HG03521 (cell line): ENCODE results near the gene AUTS2.

Source experiments
- ATAC-seq: cut with Tn5 transposase; IDR thresholded peaks from one replicate; pipeline ENCODE4 v1.9.1; 2021; ENCODE audit warnings: mild to moderate bottlenecking, moderate library complexity; ENCODE audit not compliant: unreplicated experiment

AUTS2 gene

DNA sequence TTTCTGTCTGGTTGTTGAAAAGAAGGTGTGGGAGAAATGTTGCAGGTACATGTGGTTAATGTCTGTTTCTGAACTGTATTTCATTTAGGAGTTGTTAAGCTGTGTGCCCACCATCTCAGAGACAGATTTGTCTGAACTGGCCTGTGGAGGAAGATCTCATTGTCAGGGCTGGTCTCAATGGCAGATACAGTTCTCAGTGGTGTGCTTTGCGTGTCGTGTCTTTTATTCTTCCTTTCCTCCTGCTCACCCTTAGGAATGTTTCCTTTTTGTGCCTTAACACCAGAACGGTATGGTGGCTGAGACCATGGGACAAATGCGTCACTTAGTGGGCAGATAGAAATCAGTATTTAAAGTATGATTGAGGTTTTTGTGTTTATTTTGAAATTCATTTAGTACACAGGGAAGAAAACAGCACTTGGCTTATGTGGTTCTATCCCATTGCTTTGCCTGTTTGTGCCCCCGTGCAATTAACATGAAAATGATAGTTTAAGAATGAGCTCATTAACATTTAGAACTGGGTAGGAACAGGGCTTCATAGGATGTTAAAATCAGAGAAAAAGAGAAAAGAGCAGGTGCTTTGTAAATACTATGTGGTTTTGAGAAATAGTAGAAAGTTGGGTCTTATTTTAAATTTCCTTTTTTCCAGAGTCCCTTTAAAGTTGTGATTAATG is 112.6 kb downstream of the AUTS2 start:
- no peak for ATAC-seq

DNA sequence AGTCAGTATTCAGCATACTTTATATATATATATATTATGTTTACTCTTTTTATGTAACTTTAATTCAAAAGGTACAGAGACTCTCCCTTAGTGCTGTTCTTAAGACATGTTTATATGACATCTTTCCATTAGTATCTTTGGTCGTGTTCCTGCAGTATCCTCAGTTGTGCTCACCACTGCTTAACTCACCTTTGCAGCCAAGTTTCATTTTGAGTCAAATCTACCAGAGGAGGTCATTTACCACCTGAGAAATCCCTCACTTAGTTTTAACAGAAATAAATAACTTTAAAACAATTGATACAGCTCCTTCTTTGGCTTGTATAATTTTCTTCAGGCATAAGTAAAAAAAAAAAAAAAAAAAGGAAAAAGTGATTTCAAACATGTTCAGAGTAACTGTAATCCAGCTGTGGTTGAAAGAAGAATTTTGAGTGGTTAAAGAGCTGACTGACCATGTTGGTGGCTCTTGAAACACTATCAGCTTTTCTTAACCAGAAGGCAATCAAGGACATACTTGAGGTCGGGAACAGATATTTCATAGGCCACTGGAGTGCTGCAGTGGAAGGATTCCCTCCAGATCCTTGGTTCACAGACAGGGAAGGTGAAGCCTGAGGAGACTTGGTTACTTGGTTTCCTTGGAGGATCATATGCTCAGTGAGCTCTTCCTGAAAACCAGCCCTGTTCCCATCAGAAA is 116.8 kb downstream of the AUTS2 start:
- no peak for ATAC-seq

DNA sequence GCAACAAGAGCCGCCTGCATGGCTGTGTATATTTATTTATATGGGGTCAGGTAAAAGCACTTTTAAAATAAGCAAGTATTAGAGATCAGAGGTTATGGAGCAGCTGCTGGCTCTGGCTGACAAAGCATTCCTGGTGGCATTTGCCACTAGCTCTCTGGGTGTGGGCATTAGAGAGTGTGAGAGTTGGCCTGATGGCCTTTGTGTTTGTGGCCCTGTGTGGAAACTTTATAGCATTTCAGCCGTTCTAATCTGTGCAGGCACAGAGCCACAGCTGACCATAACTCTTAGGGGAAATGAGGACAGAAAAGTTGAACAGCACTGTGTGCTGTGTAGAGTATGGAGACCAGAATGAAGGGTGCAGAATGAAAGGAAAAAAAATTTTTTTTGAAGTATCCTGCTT is 118.9 kb downstream of the AUTS2 start:
- ATAC-seq, result no peak

DNA sequence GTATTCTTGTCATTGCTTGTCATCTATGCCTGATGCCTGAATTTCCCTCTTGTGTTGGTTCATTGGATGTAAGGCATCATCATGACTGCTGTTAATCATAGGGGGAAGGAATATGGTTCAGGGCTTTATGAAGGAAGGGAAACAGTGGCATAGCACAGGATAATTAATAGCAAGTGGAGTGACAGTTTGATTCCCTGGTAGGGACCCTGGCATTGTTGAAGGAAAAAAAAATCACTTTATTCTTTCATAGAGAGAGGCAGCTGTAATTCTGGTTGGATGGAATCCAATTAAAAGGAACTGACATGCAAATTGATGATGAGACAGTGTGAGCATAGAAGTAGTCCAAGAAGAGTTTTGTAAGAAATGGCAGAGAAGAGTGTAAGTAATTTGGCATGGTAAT is 121.4 kb downstream of the AUTS2 start:
- no peak for ATAC-seq

DNA sequence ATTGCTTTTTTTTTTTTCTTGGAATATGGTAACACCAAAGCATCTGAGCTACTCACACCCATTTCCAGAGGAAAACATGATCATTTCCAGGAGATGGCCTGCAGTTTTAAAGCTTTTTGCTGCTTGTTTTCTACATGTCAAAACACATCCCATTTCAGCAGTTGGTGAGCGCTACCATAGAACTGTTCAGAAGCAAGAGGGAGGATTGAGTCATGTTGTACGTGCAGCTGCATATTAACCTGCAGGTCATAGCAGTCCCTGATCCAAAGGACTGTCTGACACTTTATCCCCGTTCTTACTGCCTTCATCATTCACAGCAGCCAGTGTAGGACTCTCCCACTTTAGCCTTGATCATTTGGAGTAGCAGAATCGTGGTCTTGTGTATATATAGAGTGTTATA is 124.6 kb downstream of the AUTS2 start:
- ATAC-seq, result no peak

DNA sequence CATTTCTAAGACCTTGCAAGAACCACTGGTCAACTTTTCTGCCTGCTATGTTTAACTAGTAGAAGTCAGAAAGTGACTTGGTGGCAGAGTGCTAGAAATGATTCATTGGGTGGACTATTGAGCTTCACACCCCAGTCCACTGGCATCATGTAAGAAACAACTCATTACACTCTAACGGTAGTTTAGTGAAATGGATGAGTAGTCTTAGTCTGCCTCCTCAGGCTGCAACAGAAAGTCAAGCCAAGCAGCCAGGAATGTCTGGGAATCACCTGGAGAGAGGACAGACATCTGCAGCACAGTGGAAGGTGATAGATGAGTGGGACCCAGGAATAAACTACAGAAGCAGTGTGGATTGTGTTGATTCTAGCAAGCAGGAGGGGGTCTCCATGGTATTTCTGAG is 125.4 kb downstream of the AUTS2 start:
- no peak for ATAC-seq

DNA sequence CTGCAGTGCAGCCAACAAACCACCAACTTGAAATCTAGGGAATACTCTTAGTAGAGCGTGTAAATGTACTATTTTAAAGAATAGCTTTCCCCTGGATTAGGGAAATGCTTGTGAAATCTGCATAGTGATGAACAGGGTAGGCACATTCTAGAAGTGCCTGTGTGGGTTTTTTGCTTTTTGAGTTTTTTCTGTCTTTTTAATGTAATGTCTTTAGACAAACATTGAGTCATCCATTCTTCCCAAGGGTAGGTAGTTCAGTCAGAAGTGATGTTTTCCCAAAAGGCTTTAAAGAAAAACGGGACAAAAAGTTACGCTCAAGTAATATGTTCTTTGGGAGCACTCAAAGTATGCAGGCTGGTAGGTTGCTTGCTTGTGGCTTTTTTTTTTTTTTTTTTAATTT is 130.0 kb downstream of the AUTS2 start:
- no peak for ATAC-seq

DNA sequence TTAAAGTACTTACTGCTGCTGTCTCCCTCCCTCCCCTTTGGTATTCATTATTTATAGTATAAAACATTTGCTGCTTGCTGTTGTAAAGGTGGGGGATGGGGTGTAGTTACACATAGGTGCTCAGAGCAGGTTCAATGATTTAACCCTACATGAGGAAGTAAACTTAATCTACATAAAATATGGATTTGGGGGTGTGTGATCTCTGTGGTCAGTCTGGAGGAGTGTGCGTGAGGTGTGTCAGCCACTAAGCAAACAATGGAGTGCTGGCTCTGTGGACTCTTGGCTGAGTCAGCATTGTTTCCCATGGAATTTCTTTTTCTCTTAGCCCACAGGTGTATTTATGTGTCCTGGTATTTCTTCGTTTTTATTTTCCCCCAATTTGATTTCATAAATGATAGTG is 133.9 kb downstream of the AUTS2 start:
- no peak for ATAC-seq

DNA sequence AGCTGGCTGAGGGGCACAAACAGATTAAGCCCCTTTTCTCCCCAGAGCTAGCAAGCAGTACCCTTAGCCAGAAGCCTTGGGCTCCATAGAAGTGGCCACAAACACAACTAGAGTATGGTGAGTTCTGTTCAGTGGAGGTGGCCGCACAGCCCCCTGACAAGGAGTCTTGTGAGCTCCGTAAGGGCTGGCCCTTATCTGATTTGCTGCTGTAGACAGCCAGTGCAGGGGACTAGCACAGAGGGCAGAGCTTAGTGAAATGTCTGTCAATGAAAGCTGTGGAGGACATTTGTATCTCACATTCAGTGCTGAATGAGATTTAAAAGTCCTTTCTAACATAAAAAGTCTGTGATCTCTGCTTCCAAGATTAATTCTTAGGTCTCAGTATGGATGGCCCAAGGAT is 137.3 kb downstream of the AUTS2 start:
- no peak for ATAC-seq

DNA sequence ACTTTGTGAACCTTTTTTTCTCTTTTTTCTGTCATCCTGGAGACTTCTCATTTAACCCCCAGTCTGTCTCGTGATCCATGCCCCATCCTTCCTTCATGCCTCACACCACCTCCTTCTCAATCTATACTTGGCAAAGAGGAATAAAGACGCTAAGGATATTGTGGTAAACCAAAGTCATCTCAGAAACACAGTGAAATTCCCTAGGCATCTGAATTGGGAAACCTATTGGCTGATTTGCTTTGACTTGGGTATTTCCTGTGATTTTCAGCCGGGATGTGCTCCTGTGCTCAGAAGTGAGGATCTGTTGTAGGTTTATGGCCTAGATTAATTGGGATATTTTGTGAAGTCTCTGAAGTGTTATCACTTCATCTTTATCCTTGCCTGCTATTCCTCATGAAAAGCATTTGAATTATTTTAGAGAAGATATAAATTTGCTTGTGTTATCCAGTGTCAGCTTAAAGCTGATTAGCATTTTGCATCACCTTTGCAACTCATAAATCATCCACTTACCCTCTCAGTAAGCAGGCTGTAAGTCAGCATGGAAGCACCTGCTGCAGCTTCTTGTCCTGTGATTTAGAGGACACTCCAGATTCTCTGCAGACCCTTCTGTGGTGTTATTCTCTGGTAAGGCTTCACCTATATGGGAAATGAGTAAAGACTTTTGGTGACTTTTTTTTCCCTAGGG is 138.0 kb downstream of the AUTS2 start:
- ATAC-seq, result no peak

DNA sequence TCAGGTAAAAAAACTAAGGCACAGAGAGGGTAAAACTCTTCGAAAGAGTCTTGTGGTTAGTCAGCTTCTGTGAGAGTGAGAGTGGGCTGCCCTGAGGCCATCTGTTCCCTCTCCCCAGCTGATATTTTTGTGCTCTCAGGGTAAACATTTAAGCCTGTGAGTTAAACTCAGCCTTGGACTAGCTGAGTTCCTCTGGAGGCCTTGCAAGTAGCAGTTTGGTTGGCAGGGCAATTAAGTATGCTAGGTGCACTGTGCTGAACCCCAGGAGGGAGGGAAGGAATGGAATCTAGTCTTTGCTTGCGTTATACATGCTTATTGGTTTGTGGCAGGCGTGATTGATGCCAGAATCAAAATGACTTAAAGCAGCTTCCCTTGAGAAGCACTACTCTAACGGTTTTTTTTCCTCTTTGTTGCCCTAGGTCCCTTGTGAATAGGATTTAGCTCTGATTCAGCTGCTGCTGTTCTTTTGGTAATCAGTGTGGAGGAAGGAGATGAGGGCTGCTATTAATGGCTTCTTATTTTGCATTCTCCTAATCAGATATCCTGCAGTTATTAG is 140.2 kb downstream of the AUTS2 start:
- peak; percentile 67 for ATAC-seq

DNA sequence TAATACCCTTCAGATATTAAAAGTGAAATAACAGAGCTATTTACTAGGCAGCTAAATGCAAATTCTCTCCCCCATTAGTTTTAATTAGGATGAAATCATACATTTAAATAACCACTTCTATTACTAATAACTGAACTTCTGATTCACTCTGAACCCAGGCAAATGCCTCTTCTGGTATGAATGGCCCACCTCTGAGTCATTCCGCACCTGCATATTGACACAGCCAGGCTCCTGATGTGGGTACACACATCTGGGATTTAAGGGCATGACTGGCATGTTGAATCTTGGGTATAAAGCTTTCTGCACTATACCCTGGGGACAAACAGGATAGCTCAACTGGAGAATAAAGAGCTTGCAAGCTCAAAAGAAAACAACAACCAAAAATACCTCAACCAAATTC is 140.9 kb downstream of the AUTS2 start:
- peak; percentile 55 for ATAC-seq

DNA sequence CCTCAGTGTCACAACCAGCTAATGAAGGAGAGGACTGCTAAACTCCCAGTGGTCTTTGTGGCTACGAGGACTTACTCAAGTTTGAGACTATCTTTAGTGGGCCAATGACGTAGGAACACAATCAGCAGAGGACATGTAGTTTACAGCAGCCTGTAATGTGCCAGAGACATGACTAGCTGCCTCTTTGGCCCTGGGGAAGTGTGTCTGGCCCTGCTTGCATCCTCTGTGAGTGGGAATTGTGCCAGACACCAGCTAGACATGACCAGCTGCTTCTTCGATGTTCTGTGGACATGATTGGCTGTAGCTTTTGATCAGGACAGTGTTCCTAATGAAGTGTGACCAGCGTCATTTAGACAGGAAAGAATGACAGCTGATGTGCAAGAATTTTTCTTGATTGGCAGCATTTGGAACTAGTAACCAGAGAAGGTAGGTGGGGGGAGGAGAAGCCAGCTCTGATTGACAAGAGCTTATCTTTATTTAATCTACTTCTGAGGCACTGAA is 141.7 kb downstream of the AUTS2 start:
- peak; percentile 42 for ATAC-seq

DNA sequence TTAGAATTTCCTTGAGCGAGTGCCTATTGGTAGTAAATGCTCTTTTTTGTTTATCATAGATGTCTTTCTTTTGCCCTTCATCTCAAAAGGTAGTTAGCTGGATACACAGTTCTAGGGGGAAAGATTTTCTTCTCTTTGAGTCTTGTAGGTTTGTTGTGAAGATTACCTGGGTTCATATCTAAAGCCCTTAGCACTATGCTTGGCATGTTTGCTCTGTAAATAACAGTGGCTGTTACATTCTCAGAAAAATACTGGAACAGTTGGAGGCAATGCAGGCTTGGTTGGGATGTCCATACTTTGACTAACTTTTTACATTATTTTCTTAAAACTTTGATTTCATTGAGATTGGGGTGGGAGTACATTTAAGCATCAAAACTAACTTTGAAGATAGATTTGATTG is 144.0 kb downstream of the AUTS2 start:
- no peak for ATAC-seq

DNA sequence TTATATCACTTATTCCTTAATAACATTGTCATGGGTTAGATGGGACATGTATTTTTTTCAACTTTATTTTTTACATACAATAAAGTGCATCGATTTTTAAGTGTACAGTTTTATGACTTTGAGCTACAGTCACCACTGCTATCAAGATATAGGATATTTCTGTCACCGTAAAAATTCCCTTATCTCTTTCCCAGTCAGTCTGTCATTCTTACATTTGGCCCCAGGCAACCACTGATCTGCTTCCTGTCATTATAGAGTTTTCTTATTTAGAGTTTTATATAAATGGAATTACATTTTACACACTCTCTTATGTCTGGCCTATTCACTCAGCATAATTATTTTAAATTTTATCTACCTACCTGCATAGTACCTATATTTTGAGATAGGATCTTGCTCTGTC is 145.2 kb downstream of the AUTS2 start:
- no peak for ATAC-seq

DNA sequence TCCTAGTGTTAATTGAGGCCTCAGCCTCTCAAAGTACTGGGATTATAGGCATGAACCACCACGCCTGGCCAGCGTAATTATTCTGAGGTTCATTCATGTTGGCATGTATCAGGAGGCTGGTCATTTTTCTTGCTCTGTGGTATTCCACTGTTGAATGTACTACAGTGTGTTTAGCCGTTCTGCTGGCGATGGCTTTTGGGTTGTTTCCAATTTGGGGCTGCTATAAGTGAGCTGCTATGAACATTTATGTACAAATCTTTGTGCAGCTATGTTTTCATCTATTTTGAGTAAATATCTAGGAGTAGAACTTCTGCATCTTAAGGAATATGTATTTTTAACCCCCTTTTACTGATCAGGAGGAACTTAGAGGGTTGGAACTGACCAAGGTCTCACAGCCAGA is 145.8 kb downstream of the AUTS2 start:
- ATAC-seq, result no peak

DNA sequence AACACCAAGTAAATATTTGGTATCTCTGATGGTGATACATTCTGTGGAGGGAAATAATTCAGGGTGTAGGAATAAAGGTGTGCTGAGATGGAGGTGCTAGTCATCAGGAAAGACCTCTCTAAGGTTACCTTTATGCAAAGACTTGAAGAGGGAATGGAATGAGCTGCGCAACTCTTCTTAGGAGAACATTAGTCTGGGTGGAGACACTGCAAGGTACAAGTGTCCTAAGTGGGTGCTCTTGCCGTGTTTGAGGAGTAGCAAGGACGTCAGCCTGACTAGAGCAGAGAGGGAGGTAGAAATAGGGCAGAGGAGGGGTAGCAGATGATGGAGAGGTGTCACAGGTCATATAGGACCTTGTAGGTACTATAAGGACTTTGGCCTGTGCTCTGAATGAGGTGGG is 148.1 kb downstream of the AUTS2 start:
- ATAC-seq, result no peak

DNA sequence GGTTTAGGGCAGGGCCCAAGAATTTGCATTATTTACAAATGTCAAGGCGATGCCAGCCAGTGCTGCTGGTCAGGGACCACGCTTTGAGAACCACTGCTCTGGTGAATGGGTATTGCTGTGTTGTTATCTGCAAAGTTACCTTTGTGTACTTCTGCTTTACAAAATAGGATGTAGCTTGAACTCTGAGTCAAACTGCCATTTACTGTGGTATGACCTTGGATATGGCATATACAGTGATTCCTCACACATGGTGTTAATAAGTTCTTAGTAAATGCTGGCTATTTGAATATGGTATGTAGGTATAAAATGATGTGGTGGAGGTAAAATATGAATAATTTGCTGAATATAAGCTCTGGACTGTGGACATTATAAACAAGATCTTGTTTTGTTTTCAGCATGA is 148.9 kb downstream of the AUTS2 start:
- ATAC-seq, result no peak

DNA sequence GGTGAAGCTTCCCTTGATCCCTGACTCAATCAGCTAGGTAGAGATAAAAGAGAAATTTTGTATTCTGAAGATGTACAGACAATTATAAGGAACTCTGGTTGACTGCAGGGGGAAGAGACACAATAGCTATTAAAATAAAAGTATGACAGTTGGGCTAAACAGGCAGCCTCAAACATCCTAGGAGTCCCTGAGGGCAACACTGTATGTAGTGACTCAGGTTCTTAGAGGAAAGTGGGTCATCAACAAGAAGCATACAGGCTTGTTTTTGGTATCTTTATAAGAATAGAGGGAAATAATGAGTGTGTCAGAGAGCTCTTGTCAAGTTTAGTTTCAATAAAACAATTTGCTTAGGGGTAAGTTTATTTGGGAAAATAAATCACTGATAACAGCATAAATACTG is 150.3 kb downstream of the AUTS2 start:
- ATAC-seq, result no peak

DNA sequence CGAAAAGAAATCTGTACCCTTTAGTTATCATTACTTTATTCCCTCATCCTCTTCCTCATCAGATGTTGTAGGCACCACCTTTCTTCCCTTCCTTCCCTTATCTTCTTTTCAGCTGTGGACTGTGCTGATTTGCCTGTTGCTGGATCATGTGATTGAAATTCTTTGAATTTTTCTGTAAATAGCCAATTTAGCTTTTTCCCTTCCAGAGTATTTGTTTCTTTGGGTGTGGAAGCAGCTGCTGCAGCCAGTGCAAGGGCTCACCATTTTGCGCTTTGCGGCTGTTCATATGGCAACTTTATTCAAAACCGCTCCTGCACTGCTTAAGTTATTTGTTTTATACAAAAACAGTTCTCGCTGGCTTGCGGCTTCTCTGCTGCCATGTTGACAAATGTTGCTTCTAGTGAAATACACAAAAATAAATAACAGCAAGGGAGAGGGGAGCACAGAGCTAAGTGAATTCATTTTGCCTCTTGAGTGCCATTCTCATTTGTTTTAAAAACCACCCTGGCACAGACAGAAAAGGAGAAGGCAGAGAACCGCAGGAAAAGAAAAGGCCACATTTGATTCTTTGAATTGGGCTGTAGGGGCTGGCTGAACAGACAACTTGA is 151.2 kb downstream of the AUTS2 start:
- ATAC-seq, result no peak

DNA sequence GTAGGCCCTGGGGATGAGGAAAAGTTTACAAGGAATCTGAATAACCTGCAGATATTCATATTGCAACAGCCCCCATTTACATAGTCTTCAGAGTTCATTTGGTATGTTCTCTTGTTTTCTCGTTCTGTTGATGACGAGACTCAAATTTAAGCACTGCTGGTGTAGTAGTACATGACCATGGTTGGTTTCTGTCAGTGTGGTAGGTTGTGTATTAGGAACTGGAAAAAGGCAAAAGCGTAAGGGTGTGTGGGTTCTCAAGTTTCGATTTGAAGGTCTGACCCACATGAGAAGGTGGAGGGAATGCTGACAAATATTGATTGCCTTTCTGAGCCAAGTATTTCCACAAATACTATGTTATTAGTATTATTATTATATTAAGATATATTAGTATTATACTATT is 151.7 kb downstream of the AUTS2 start:
- peak; percentile 64 for ATAC-seq
